ENCODE results near the gene ATP6AP2. TPM values are rescaled to one million over a fixed set of nuclear protein-coding genes. Genes with fewer than 3 reads are reported as not detected.

The ATP6AP2 gene
- total and polyA plus RNA-seq, 2 of the 8 experiments (the other 6 are each of a cell fraction or from before 2014, with no cell fraction given), result 66.0 to 86.2 TPM

DNA sequence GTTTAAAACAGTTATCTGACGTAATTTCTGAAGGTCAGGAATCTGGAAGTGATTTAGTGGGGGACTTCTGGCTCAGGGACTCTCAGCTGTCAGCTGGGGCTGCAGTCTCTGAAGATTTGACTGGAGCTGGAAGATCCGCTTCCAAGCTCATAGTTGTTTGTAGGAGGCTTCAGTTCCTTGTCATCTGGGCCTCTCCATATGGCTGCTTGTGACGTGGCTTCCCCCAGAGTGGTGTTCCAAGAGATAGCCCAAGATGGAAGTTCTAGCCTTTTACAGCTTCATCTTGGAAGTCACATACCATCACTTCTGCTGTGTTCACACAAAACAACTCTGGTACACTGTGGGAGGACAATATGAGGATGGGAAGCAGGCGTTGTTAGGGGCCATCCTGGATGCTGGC, 44.5 kb downstream of the ATP6AP2 start:
- H3K4me2 ChIP-seq (ENCODE audit: insufficient read depth in 1 of 2, low read depth in 2 of 2, low read length in 2 of 2), result no peak overlapping the region
- no peak overlapping the region for H2BK5ac ChIP-seq (ENCODE audit: low read depth, low read length)
- no peak overlapping the region for H4K5ac ChIP-seq (ENCODE audit: insufficient read length, low read depth, low read length)
- H3K36me3 ChIP-seq (ENCODE audit: control insufficient read depth in 2 of 4, insufficient read depth in 4 of 4, low read length in 3 of 4), result peaks cover 0 to 14% (median under 1%) of the 10 kb centered on the region in 4 experiments; a peak in 3 of 8 replicates
- H3K18ac ChIP-seq (ENCODE audit: extremely low read depth, low read length), result no peak overlapping the region
- H4K20me1 ChIP-seq (replicated peaks in 1 of 2; ENCODE audit: control insufficient read depth in 1 of 2, insufficient read depth in 2 of 2, low read length in 2 of 2), result no peaks in the 10 kb centered on the region
- H3K27ac ChIP-seq (ENCODE audit: low read depth, low read length), result no peak overlapping the region
- no peak overlapping the region for H3K4me3 ChIP-seq (ENCODE audit: extremely low read depth in 1 of 4, insufficient read depth in 2 of 4, low read depth in 3 of 4, low read length in 4 of 4)
- no peaks in the 10 kb centered on the region for H3K23me2 ChIP-seq (ENCODE audit: low read depth, low read length)
- H3K14ac ChIP-seq (ENCODE audit: insufficient read length), result no peak overlapping the region
- ChIA-PET POLR2A (ENCODE audit: partially characterized antibody) (no interaction called here), CTCF (ENCODE audit: partially characterized antibody) (no interaction called here)
- H2BK120ac ChIP-seq (replicated peaks; ENCODE audit: low read depth, low read length), result no peak overlapping the region
- H2BK12ac ChIP-seq (ENCODE audit: low read depth, low read length), result no peak overlapping the region
- H2AK5ac ChIP-seq (ENCODE audit: low read depth, low read length), result no peak overlapping the region
- 90% methylated on average over 2 of the region's 4 CpGs; no CpG with 5 or more reads in 1 of the 2 experiments for WGBS, 2 experiments (ENCODE audit: extremely low coverage in 1 of 2, insufficient coverage in 1 of 2, insufficient read length in 1 of 2, insufficient replicate concordance in 2 of 2, low coverage in 1 of 2, low lambda C conversion rate in 2 of 2, missing lambda C conversion rate in 1 of 2)
- no peaks in the 10 kb centered on the region for H3K9me3 ChIP-seq (ENCODE audit: insufficient read depth in 2 of 2, low read depth in 1 of 2, low read length in 1 of 2)
- no peak overlapping the region for H3K9ac ChIP-seq (replicated peaks in 1 of 4; ENCODE audit: extremely low read depth in 1 of 4, low read depth in 3 of 4, low read length in 3 of 4)
- H2AFZ ChIP-seq (ENCODE audit: low read length), result no peak overlapping the region
- no peak overlapping the region for H3K56ac ChIP-seq (replicated peaks; ENCODE audit: insufficient read length, low read depth, low read length)
- H3K4me1 ChIP-seq (replicated peaks in 1 of 4; ENCODE audit: control insufficient read depth in 3 of 4, insufficient read depth in 4 of 4, low read length in 3 of 4), result peaks cover 0 to 3% (median 0%) of the 10 kb centered on the region in 4 experiments; a peak in 1 of 7 replicates
- no peak overlapping the region for H2BK15ac ChIP-seq (ENCODE audit: low read length)
- H3K4ac ChIP-seq (replicated peaks; ENCODE audit: insufficient read length, low read depth, low read length), result no peak overlapping the region
- FAIRE-seq (no peak), DNase-seq (ENCODE audit: low read depth in 1 of 2, low spot score in 2 of 2) (no peak)
- H3K79me1 ChIP-seq (ENCODE audit: low read depth, low read length), result no peaks in the 10 kb centered on the region
- H3K79me2 ChIP-seq (ENCODE audit: control insufficient read depth in 1 of 2, insufficient read depth in 2 of 2, low read length in 2 of 2), result no peaks in the 10 kb centered on the region
- no peak overlapping the region for H3K23ac ChIP-seq (ENCODE audit: insufficient read length)
- no peak for TF ChIP-seq KDM1A (IDR thresholded peaks at IDR 0.05; ENCODE audit: borderline replicate concordance, low read length)
- TF ChIP-seq EGR1 (IDR thresholded peaks at IDR 0.05; ENCODE audit: borderline replicate concordance, low read depth, low read length), result no peak
- TF ChIP-seq FOSL1 (IDR thresholded peaks at IDR 0.05; ENCODE audit: insufficient read depth, low read depth, low read length), result no peak
- TF ChIP-seq SAP30 (IDR thresholded peaks at IDR 0.05; ENCODE audit: insufficient read depth, insufficient replicate concordance, low read length), result no peak
- H4K91ac ChIP-seq (replicated peaks; ENCODE audit: insufficient read length, low read length), result no peak overlapping the region
- no peak overlapping the region for H2BK20ac ChIP-seq (ENCODE audit: low read length)
- no peaks in the 10 kb centered on the region for H3K27me3 ChIP-seq (replicated peaks in 1 of 4; ENCODE audit: control insufficient read depth in 3 of 4, extremely low read depth in 1 of 4, insufficient read depth in 3 of 4, low read length in 3 of 4)
- H4K8ac ChIP-seq (ENCODE audit: extremely low read depth, insufficient read depth, low read length), result no peak overlapping the region
